Small intestine (tissue), 7 donors: ENCODE data around the gene CEP112. TPM values are rescaled to one million over a fixed set of nuclear protein-coding genes. Genes with fewer than 3 reads are reported as not detected.

ENCODE experiments used
- DNase-seq, 2 donors: peaks; one replicate each; pipeline versions ENCODE4 v3.0.0 to v3.0.0-alpha.2; 2013
- FAIRE-seq: peaks from 2 replicates; lab custom pipeline; 2012; peaks lifted over from hg19 to GRCh38; lab: Jason Lieb, UNC
- H3K27ac ChIP-seq, 3 donors: one replicate each; pipeline ENCODE4 v1.5.1; 2013; ENCODE audit warnings: low read length in 2 of 3, mild to moderate bottlenecking in 2 of 3, control low read depth in 1 of 3, inconsistent platforms in 1 of 3, low read depth in 1 of 3, moderate library complexity in 1 of 3
- H3K27me3 ChIP-seq, 3 donors: one replicate each; pipeline ENCODE4 v1.6.1; 2013; ENCODE audit warnings: low read length in 3 of 3, inconsistent platforms in 1 of 3; ENCODE audit not compliant: control insufficient read depth in 3 of 3, insufficient read depth in 3 of 3
- H3K36me3 ChIP-seq, 3 donors: one replicate each; pipeline ENCODE4 v1.6.1; 2013; ENCODE audit warnings: low read length in 3 of 3, inconsistent platforms in 1 of 3, low read depth in 1 of 3, mild to moderate bottlenecking in 1 of 3, moderate library complexity in 1 of 3; ENCODE audit not compliant: control insufficient read depth in 3 of 3, insufficient read depth in 2 of 3
- H3K4me1 ChIP-seq, 3 donors: one replicate each; pipeline ENCODE4 v1.6.1; 2013; ENCODE audit warnings: low read length in 2 of 3, inconsistent platforms in 1 of 3, low read depth in 1 of 3, mild to moderate bottlenecking in 1 of 3, moderate library complexity in 1 of 3; ENCODE audit not compliant: control insufficient read depth in 3 of 3, insufficient read depth in 2 of 3
- H3K4me3 ChIP-seq, 3 donors: one replicate each; pipeline ENCODE4 v1.5.1; 2013; ENCODE audit warnings: low read length in 3 of 3, control low read depth in 1 of 3, inconsistent platforms in 1 of 3, low read depth in 1 of 3, mild to moderate bottlenecking in 1 of 3, moderate library complexity in 1 of 3
- H3K9me3 ChIP-seq, 2 donors: one replicate each; pipeline ENCODE4 v1.6.1; 2013; ENCODE audit warnings: low read depth in 1 of 2, low read length in 1 of 2; ENCODE audit not compliant: control insufficient read depth in 2 of 2, insufficient read depth in 1 of 2
- WGBS, 3 donors: extraction: QIAGEN DNeasy Blood & Tissue Kit; methylation state at CpG; one replicate each; pipeline ENCODE4 v1.1.7; 2013; 5-methylcytosine and 5-hydroxymethylcytosine counted together
- polyA plus RNA-seq, 4 donors: library from polyadenylated mRNA; stranded (reverse) in 3 of 4; unstranded in 1 of 4; fragments of 200-250 nt in 3 of 4; fragments of 120-200 nt in 1 of 4; gene quantifications; one replicate each; pipeline versions ENCODE4 v1.2.1 to v1.2.3, GENCODE V29; 2013
- donor health status: healthy with polysubstance abuse.
- donor health status: control.
- donor health status: control.
- donor health status: Bipolar disorder and iron deficiency.
- donor health status: healthy.

CEP112 gene
- polyA plus RNA-seq, 4 donors = 2.4 to 3.6 (median 3.5) TPM; not detected in 1

DNA sequence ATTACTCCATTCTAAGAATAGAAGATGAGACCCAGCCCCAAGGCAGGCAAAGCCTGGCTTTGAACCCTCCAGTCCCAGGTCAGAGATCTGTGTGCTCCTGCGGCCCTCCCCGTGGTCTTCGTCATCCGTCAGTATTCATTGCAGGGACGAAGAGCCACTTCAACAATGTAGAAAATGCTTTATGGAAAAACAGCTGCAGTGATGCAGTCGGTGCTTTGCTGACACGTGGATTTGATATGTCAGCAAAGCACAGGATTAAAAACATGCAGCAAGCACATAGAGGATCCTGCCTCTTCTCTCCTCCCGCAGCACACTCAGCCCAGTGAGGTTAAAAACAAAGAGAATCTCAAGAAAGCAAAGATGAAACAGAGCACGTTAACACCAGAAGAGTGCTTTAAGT is 513.4 kb downstream of the CEP112 start:
- Histone ChIP-seq H3K27ac (no peak overlapping the region), H3K36me3 (no peaks in the 10 kb centered on the region), H3K27me3 (no peaks in the 10 kb centered on the region), H3K4me3 (no peak overlapping the region), H3K4me1 (no peaks in the 10 kb centered on the region), H3K9me3 (no peaks in the 10 kb centered on the region)
- no peak for DNase-seq
- 62 to 80% (median 74%) methylated on average over 9 of the region's 9 CpGs for WGBS, 3 donors
- FAIRE-seq = no peak

GRCh38 chr17:65677932-65678331 is 514.0 kb downstream of the CEP112 start:
- H3K27ac ChIP-seq = no peak overlapping the region
- no peak overlapping the region for H3K4me3 ChIP-seq
- H3K9me3 ChIP-seq = no peaks in the 10 kb centered on the region
- FAIRE-seq = no peak
- no peak for DNase-seq
- no peaks in the 10 kb centered on the region for H3K36me3 ChIP-seq
- H3K27me3 ChIP-seq = no peaks in the 10 kb centered on the region
- no peaks in the 10 kb centered on the region for H3K4me1 ChIP-seq
- WGBS, 3 donors = 9 to 55% (median 41%) methylated on average over 2 of the region's 2 CpGs

GRCh38 chr17:65674246-65675045 is 517.5 kb downstream of the CEP112 start:
- DNase-seq (no peak), FAIRE-seq (no peak)
- Histone ChIP-seq H3K9me3 (no peaks in the 10 kb centered on the region), H3K27ac (no peak overlapping the region), H3K4me3 (no peak overlapping the region), H3K36me3 (no peaks in the 10 kb centered on the region), H3K4me1 (no peaks in the 10 kb centered on the region), H3K27me3 (no peaks in the 10 kb centered on the region)
- 94 to 98% (median 97%) methylated on average over 1 of the region's 1 CpG for WGBS, 3 donors

GRCh38 chr17:65670667-65671371 is 521.1 kb downstream of the CEP112 start:
- H3K27me3 ChIP-seq = no peaks in the 10 kb centered on the region
- FAIRE-seq (no peak), DNase-seq (no peak)
- no peak overlapping the region for H3K4me3 ChIP-seq
- H3K27ac ChIP-seq = no peak overlapping the region
- no peaks in the 10 kb centered on the region for H3K4me1 ChIP-seq
- 77 to 87% (median 83%) methylated on average over 7 of the region's 7 CpGs for WGBS, 3 donors
- no peaks in the 10 kb centered on the region for H3K36me3 ChIP-seq
- no peaks in the 10 kb centered on the region for H3K9me3 ChIP-seq

DNA sequence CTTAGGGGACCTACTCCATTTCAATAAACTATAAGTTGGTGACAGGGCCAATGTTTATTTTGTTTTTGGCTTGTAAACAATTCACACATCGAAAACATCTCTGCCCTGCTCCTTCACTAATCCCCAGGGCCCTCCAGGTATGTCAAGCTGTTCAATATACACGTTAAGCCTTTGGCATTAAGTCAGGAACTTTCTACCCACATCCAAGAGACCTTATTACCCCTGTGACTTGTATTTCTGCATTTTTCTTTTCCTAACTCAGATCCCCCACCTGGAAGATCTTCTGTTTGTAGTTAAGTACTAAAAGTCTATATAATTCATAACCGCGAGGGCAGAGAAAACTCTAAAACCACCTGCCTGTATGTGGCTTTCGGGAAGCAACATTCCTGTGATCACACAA is 523.7 kb downstream of the CEP112 start:
- no peaks in the 10 kb centered on the region for H3K9me3 ChIP-seq
- no peaks in the 10 kb centered on the region for H3K36me3 ChIP-seq
- no peak overlapping the region for H3K27ac ChIP-seq
- no peak for FAIRE-seq
- H3K27me3 ChIP-seq = no peaks in the 10 kb centered on the region
- WGBS, 3 donors = 82 to 86% (median 84%) methylated on average over 5 of the region's 5 CpGs
- DNase-seq = no peak
- no peak overlapping the region for H3K4me3 ChIP-seq
- no peaks in the 10 kb centered on the region for H3K4me1 ChIP-seq

GRCh38 chr17:65667656-65668055 is 524.3 kb downstream of the CEP112 start:
- Histone ChIP-seq H3K9me3 (no peaks in the 10 kb centered on the region), H3K36me3 (no peaks in the 10 kb centered on the region), H3K4me1 (no peaks in the 10 kb centered on the region), H3K27me3 (no peaks in the 10 kb centered on the region), H3K27ac (no peak overlapping the region), H3K4me3 (no peak overlapping the region)
- no peak for DNase-seq
- FAIRE-seq = no peak
- WGBS, 3 donors = 95 to 96% (median 96%) methylated on average over 8 of the region's 8 CpGs

DNA sequence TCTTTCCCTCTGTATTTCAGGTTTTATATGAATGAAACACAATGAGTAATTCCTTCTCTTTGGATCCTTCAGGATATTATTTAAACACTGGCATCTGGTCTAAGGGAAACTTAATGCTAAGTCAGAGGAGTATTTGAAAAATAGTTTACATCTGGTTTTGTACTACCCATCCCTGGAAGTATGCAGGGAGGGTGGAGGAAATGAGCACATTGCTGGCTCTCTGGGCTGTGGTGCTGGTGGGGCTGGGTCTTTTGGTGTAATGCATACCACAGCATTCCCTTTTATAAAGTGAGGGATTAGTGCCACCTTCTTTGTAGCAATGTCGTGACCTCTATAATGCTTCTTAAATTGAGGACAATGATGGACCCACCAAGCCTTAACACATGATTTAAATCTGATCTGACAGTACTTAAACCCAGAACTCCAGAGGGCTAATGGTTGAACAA is 525.0 kb downstream of the CEP112 start:
- Histone ChIP-seq H3K9me3 (no peaks in the 10 kb centered on the region), H3K4me1 (no peaks in the 10 kb centered on the region), H3K27ac (no peak overlapping the region), H3K27me3 (no peaks in the 10 kb centered on the region), H3K36me3 (no peaks in the 10 kb centered on the region), H3K4me3 (no peak overlapping the region)
- FAIRE-seq (no peak), DNase-seq (no peak)
- WGBS, 3 donors = 88 to 96% (median 93%) methylated on average over 1 of the region's 1 CpG

- H3K4me3 ChIP-seq = no peak overlapping the region
- H3K4me1 ChIP-seq = no peaks in the 10 kb centered on the region
- H3K9me3 ChIP-seq = no peaks in the 10 kb centered on the region
- WGBS, 3 donors = 78 to 85% (median 83%) methylated on average over 2 of the region's 2 CpGs
- no peaks in the 10 kb centered on the region for H3K27me3 ChIP-seq
- no peak for DNase-seq
- H3K27ac ChIP-seq = no peak overlapping the region
- no peak for FAIRE-seq
- no peaks in the 10 kb centered on the region for H3K36me3 ChIP-seq
Observed at GRCh38 chr17:65665966-65666365, 526.0 kb downstream of the CEP112 start.
